ENCODE results near the gene SEMA3F.

GRCh38 chr3:50186096-50186495 is 31.0 kb downstream of the SEMA3F start:
- no peak for TF ChIP-seq CTCF (IDR thresholded peaks at IDR 0.05; ENCODE audit: low read depth, low read length, poor library complexity, severe bottlenecking)
- no peak for TF ChIP-seq EZH2phosphoT487 (IDR thresholded peaks at IDR 0.05; ENCODE audit: borderline replicate concordance, low read length)
